Measurements from ENCODE around the gene TMEM134. TPM values are rescaled to one million over a fixed set of nuclear protein-coding genes. Genes with fewer than 3 reads are reported as not detected.

The TMEM134 gene
- total and polyA plus RNA-seq, 9 of the 15 experiments (the other 6 are each of a cell fraction or from before 2014, with no cell fraction given) = 0.63 to 48.4 (median 10.7) TPM

- Histone ChIP-seq H3K27ac (ENCODE audit: extremely low read depth, low read depth, low read length) (no peak overlapping the region), H3K9me1 (ENCODE audit: control insufficient read depth, insufficient read depth, low read length) (no peaks in the 10 kb centered on the region), H3K79me2 (ENCODE audit: control insufficient read depth, insufficient read depth, low read length) (peaks cover 8% of the 10 kb centered on the region; the same call in 1 of the 3 replicates), H2AFZ (ENCODE audit: low read depth, low read length) (no peak overlapping the region), H3K9me3 (replicated peaks; ENCODE audit: control insufficient read depth, insufficient read depth, low read depth, low read length) (no peaks in the 10 kb centered on the region), H3K9ac (ENCODE audit: insufficient read depth in 1 of 2, low read depth in 2 of 2, low read length in 2 of 2) (no peak overlapping the region; a peak in 1 of 4 replicates), H3K27me3 (ENCODE audit: control insufficient read depth in 2 of 2, insufficient read depth in 2 of 2, low read length in 2 of 2) (no peaks in the 10 kb centered on the region), H3K36me3 (ENCODE audit: control insufficient read depth, insufficient read depth, low read length) (no peaks in the 10 kb centered on the region), H4K20me1 (replicated peaks; ENCODE audit: control insufficient read depth, insufficient read depth, low read length) (no peaks in the 10 kb centered on the region), H3K4me3 (no peak overlapping the region), H3K4me2 (ENCODE audit: insufficient read depth, low read length) (no peak overlapping the region), H3K4me1 (replicated peaks in 1 of 2; ENCODE audit: control insufficient read depth in 2 of 2, insufficient read depth in 2 of 2, low read length in 2 of 2) (peaks cover 6 to 65% of the 10 kb centered on the region in 2 experiments)
- TF ChIP-seq NFE2 (IDR thresholded peaks at IDR 0.05; ENCODE audit: low read depth) (no peak), HDAC1 (IDR thresholded peaks at IDR 0.05) (no peak), TGIF2 (CRISPR knock-in tag; IDR thresholded peaks at IDR 0.05) (no peak), ZNF778 (CRISPR knock-in tag; IDR thresholded peaks at IDR 0.05) (no peak), RBFOX2 (IDR thresholded peaks at IDR 0.05; ENCODE audit: low read depth, low read length) (peak; percentile 36; the same call in 1 of the 2 replicates), EGR1 (conservative IDR thresholded peaks at IDR 0.05) (no peak), LCOR (CRISPR knock-in tag; IDR thresholded peaks at IDR 0.05) (no peak), POLR2G (IDR thresholded peaks at IDR 0.05; ENCODE audit: low read depth, low read length) (0 out of 2 replicates have a peak, but pooled peaks have one; percentile 34), HNRNPL (IDR thresholded peaks at IDR 0.05; ENCODE audit: low read depth, low read length) (0 out of 2 replicates have a peak, but pooled peaks have one; percentile 13), MTA3 (IDR thresholded peaks at IDR 0.05; ENCODE audit: borderline replicate concordance) (no peak), CTCF (IDR thresholded peaks at IDR 0.05 in 2 of 3, conservative IDR thresholded peaks at IDR 0.05 in 1 of 3; ENCODE audit: insufficient read depth in 2 of 3, low read depth in 1 of 3, low read length in 3 of 3) (no peak), ZFP30 (CRISPR knock-in tag; IDR thresholded peaks at IDR 0.05; ENCODE audit: borderline replicate concordance) (no peak), BCL6 (CRISPR knock-in tag; IDR thresholded peaks at IDR 0.05) (no peak), SPI1 (IDR thresholded peaks at IDR 0.05; ENCODE audit: borderline replicate concordance, low read depth, low read length) (peak; percentile 63; the same call in 1 of the 2 replicates)
- TF ChIP-seq, protein P1, sequence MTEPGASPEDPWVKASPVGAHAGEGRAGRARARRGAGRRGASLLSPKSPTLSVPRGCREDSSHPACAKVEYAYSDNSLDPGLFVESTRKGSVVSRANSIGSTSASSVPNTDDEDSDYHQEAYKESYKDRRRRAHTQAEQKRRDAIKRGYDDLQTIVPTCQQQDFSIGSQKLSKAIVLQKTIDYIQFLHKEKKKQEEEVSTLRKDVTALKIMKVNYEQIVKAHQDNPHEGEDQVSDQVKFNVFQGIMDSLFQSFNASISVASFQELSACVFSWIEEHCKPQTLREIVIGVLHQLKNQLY (CRISPR knock-in tag; conservative IDR thresholded peaks at IDR 0.05) = no peak
- FAIRE-seq (no peak), ATAC-seq (no peak), DNase-seq (ENCODE audit: extremely low read depth in 1 of 4, low spot score in 3 of 4) (no peak)
- 83% methylated on average over 25 of the region's 26 CpGs for WGBS (ENCODE audit: insufficient coverage, low coverage, missing lambda C conversion rate)
- CTCF ChIA-PET (ENCODE audit: low intra/inter-chr PET ratio) = no interaction called here
- in situ Hi-C loops (cut with MboI) (no loop called here), intact Hi-C loops (cut with micrococcal nuclease) (no loop called here)
- POLR2A ChIA-PET = interaction anchor here (1.5 to 2.3 kb wide), 3 partner anchors 10 to 17 kb away, joined by 6 to 8 read pairs (median 7); partner anchors contain the start of gene PPP1CA
- BruUV-seq (replicated peaks) = no TSS peak
Observed at GRCh38 chr11:67418476-67419281, 50.4 kb downstream of the TMEM134 start.

Measured in K562 (cell line).